HEK293T (cell line): ENCODE measurements around the gene NVL.

Source experiments
- BHLHE40 ChIP-seq: fragments of 450-650 bp; IDR thresholded peaks from 2 replicates; pipeline ENCODE4 v1.6.1; 2016; ENCODE audit warnings: mild to moderate bottlenecking, moderate library complexity, borderline replicate concordance
- L3MBTL2 ChIP-seq: fragments of 450-650 bp; conservative IDR thresholded peaks from 2 replicates; pipeline ENCODE4 v1.6.1; 2016; ENCODE audit warnings: mild to moderate bottlenecking

- TF ChIP-seq BHLHE40 (no peak), L3MBTL2 (no peak)
Observed at GRCh38 chr1:224177356-224177999, 152.5 kb downstream of the NVL start.
